T-helper 2 cell treated with Interferon-gamma antibody and Interleukin-4, amounts not matched to agents 5 μg/mL and 100 μg/mL, for 36 hours (primary cell): ENCODE results near the gene MALRD1.

Experiments
- DNase-seq: peaks from one replicate; pipeline ENCODE4 v3.0.0; 2021; ENCODE audit warnings: low spot score
- H3K27ac Mint-ChIP-seq: one replicate; pipeline ENCODE4 v1.8.0; 2021; ENCODE audit warnings: mild to moderate bottlenecking, mixed read lengths
- H3K27me3 Mint-ChIP-seq: one replicate; pipeline ENCODE4 v1.8.0; 2021; ENCODE audit warnings: low read depth, mixed read lengths
- H3K36me3 Mint-ChIP-seq: one replicate; pipeline ENCODE4 v1.8.0; 2021; ENCODE audit warnings: low read depth, mixed read lengths
- H3K4me1 Mint-ChIP-seq: one replicate; pipeline ENCODE4 v1.8.0; 2021; ENCODE audit warnings: low read depth, mixed read lengths
- H3K4me3 Mint-ChIP-seq: one replicate; pipeline ENCODE4 v1.8.0; 2022; ENCODE audit warnings: mild to moderate bottlenecking, moderate library complexity, mixed read lengths
- H3K9me3 Mint-ChIP-seq: one replicate; pipeline ENCODE4 v1.8.0; 2021; ENCODE audit warnings: mixed read lengths

MALRD1 gene

DNA sequence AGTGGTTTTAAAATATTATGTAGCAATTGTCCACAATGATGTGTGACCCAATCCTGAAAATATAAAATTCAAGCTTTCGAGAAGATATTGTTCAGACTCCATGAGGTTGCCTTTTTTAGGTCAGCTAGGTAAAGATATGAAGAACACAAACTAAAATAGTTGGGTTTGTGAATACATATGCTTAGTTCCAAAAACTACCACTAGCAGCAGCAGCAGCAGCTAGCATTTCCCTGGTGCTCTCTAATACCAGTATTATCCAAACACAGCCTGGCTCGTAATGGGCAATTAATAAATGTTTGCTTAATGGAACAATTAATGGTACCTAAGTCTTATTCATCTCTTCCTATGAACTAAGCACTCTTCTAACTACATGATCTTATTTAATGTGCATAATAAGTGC lies 362.5 kb downstream of the MALRD1 start:
- no peak for DNase-seq
- Mint-ChIP-seq H3K36me3 (no peaks in the 10 kb centered on the region), H3K27me3 (no peaks in the 10 kb centered on the region), H3K4me3 (no peak overlapping the region), H3K27ac (no peak overlapping the region), H3K9me3 (peaks cover 19% of the 10 kb centered on the region), H3K4me1 (no peaks in the 10 kb centered on the region)

DNA sequence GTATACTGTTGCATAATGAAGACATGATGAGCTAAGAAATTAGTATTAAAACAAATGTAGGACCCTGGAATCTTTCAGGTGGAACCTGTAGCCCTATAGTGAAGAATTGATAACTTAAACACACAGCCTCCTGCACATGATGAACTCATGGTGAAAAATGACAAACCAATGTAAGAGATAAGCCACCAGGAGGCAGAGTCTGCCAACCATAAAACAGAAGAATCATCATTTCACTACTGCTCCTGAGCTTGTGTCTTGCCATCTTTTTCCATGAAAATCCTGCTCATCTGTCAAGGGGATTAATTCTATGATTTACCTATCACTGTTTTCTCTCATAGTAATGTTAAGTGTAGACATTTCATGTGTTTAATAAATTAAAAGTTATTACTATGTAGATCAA lies 363.9 kb downstream of the MALRD1 start:
- peaks cover 12% of the 10 kb centered on the region for H3K9me3 Mint-ChIP-seq
- no peaks in the 10 kb centered on the region for H3K36me3 Mint-ChIP-seq
- H3K4me1 Mint-ChIP-seq = no peaks in the 10 kb centered on the region
- H3K27me3 Mint-ChIP-seq = no peaks in the 10 kb centered on the region
- no peak overlapping the region for H3K4me3 Mint-ChIP-seq
- H3K27ac Mint-ChIP-seq = no peak overlapping the region
- DNase-seq = no peak

DNA sequence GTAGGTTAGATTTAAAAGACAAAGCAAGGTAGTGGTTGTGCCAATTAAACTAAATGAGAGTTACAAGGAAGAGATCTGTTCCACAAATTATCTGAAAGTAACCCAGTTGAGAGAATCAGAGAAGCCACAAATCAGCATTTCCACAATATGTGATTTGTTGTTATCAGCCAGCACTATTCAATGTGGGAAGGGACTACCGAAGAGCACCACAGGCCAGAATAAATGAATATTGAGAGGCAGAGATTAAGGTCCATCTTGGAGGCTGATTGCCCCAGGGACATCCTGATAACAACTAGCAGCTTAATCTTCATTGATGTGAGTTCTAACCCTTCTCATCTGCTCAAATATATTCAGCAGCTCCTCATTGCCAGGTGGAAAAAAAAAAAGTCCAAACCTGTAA lies 367.6 kb downstream of the MALRD1 start:
- Mint-ChIP-seq H3K27me3 (no peaks in the 10 kb centered on the region), H3K4me3 (no peak overlapping the region), H3K4me1 (no peaks in the 10 kb centered on the region), H3K36me3 (no peaks in the 10 kb centered on the region), H3K27ac (no peak overlapping the region), H3K9me3 (peaks cover 8% of the 10 kb centered on the region)
- no peak for DNase-seq

DNA sequence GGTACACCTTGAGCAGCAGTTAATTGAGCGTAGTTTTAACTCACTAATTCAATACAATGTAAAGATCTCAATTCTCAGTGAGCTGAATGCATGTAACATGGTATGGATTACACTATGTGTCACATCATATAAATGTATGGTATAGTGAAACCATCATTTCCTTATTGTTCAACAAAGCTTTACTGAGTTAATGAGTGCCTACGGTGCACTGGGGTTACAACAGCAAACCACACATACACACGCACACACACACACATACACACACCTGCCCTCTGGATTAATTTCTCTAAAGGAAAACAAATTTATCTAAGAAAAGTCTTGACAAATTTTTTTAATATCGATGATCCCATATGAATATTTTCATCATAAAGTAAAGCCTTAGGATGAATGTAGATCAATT lies 369.1 kb downstream of the MALRD1 start:
- DNase-seq = no peak
- no peak overlapping the region for H3K27ac Mint-ChIP-seq
- no peaks in the 10 kb centered on the region for H3K4me1 Mint-ChIP-seq
- H3K36me3 Mint-ChIP-seq = no peaks in the 10 kb centered on the region
- peaks cover 5% of the 10 kb centered on the region for H3K9me3 Mint-ChIP-seq
- H3K27me3 Mint-ChIP-seq = no peaks in the 10 kb centered on the region
- no peak overlapping the region for H3K4me3 Mint-ChIP-seq

DNA sequence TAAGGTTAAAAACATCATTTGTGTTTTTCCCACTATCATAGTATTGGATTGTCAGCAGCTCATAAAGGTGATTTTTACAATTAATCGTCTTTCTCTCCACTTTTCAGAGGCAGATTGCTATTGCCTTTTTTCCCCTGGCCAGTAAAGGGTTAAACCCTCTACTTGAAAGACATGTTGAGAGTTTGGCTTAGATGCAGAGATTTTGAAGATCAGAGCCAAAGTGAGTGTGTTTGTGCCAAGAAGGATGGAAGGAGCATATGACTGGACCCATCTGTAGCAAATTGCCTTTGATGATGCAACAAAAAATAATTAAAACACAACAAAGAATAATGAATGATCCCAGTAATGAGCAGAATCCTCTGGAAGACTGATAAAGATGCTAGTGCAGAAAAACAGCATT lies 373.1 kb downstream of the MALRD1 start:
- Mint-ChIP-seq H3K4me3 (no peak overlapping the region), H3K27me3 (no peaks in the 10 kb centered on the region), H3K36me3 (no peaks in the 10 kb centered on the region), H3K4me1 (no peaks in the 10 kb centered on the region), H3K9me3 (peaks cover 5% of the 10 kb centered on the region), H3K27ac (no peak overlapping the region)
- no peak for DNase-seq

DNA sequence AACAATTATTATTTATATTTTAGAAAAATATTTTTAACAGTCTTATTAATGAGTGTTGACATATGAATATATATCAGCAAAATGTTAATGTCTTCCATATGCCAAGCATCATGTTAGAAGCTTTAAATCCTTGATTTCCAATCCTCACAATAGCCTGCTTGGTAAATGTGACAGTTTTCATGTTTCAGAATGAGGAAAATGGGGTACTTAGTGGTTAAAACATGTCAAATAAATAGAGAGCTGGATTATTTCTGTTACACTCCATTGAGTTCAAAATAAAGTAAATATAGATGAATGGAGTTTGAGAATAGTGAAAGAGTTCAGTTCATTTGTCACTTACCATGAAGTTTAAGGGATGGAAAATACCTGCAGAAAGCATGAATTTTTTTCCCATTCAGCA lies 377.4 kb downstream of the MALRD1 start:
- Mint-ChIP-seq H3K27ac (no peak overlapping the region), H3K27me3 (no peaks in the 10 kb centered on the region), H3K9me3 (peaks cover 12% of the 10 kb centered on the region), H3K4me1 (no peaks in the 10 kb centered on the region), H3K36me3 (no peaks in the 10 kb centered on the region), H3K4me3 (no peak overlapping the region)
- DNase-seq = no peak

DNA sequence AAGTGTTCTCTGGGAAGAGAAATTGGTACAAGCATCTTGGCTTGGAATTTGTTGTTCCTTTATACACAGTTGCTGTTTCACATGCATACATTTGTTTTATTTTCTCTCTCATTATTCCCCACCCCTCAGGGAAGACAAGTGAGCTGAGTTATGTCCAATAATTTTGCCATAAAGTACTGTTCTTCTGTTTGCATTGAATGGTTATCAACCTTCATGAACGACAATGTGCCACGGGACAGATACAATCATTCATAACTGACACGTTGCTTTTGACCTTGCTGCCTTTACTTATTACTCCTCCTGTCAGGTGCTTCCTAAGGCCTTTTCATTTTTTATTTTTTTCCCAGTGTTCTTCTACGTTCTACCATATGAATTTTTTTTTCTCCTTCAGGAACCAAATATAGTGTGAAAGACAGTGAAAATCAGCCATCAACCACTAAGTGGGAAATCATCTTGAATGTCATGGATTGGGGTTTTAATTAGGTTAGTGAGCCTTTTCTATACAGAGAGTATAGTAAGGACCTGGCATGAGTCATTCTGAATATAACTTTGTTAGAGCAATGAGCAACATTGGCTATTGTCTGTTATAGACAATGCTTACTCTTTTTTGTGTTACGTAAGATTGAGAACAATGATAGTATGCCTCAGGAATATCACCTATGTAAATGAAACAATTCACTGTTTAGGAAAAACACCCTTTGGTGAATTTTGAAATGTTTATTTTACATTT lies 383.2 kb downstream of the MALRD1 start:
- no peaks in the 10 kb centered on the region for H3K27me3 Mint-ChIP-seq
- peaks cover 18% of the 10 kb centered on the region for H3K9me3 Mint-ChIP-seq
- no peak for DNase-seq
- no peak overlapping the region for H3K4me3 Mint-ChIP-seq
- no peaks in the 10 kb centered on the region for H3K36me3 Mint-ChIP-seq
- no peak overlapping the region for H3K27ac Mint-ChIP-seq
- no peaks in the 10 kb centered on the region for H3K4me1 Mint-ChIP-seq

DNA sequence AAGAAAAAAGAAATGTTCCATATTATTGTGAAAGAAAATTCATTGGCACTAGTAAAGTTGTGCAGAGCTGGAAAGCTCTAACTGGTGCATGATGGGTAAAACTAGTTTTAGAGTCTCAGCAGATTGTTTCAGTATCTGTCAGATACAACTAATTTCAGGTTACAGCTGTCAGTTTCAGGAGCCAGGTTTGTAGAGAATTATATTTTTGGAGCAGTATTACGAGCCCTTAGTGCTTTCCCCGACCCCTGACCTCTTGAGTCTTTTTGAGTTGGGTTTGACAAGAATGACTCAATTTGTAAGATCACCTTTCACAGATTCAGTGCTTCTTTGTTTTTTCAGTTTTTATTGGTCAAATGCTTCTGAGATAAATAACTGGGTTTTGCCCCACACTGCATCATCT lies 401.3 kb downstream of the MALRD1 start:
- H3K27ac Mint-ChIP-seq = no peak overlapping the region
- no peaks in the 10 kb centered on the region for H3K4me1 Mint-ChIP-seq
- DNase-seq = no peak
- peaks cover 18% of the 10 kb centered on the region for H3K9me3 Mint-ChIP-seq
- H3K27me3 Mint-ChIP-seq = no peaks in the 10 kb centered on the region
- H3K36me3 Mint-ChIP-seq = no peaks in the 10 kb centered on the region
- H3K4me3 Mint-ChIP-seq = no peak overlapping the region

DNA sequence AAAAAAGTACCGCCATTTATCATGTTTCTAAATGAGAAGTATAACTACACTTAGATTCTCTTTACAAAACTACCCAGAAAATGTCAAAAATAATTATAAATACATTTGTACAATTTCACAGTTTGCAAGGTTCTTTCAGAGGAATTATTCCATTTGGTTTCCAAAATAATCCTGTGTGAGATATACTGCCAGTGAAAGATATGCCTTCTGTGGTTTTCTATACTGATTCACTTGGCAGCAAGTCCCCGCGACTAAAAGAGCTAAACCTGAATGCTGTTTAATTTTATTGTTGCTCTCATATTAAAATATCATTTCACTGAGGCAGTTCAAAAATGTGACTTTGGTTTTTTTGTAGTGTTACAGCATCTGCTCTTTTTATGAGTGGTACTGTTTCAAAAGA lies 402.8 kb downstream of the MALRD1 start:
- no peak overlapping the region for H3K4me3 Mint-ChIP-seq
- no peaks in the 10 kb centered on the region for H3K27me3 Mint-ChIP-seq
- H3K27ac Mint-ChIP-seq = no peak overlapping the region
- H3K4me1 Mint-ChIP-seq = no peaks in the 10 kb centered on the region
- no peak for DNase-seq
- peaks cover 16% of the 10 kb centered on the region for H3K9me3 Mint-ChIP-seq
- H3K36me3 Mint-ChIP-seq = no peaks in the 10 kb centered on the region

DNA sequence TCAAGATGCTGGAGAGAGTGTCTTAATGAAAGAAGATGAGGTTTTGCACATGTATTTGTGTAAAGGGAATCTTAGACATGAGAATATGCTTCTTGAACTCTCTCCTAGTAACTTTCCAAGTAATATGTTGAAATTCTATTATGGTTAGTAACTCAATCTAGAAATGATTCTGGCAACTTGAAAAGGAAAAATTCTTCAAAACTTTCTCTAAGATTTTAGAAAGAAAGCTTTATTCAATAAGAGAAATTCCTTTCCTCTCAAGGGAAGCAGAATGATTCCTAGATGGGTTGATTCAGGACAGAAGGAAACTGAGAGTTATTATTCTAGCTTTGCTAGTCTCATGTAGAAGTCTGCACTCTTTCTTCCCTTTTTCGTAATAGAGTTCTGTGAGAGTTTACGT lies 403.3 kb downstream of the MALRD1 start:
- Mint-ChIP-seq H3K9me3 (peaks cover 16% of the 10 kb centered on the region), H3K36me3 (no peaks in the 10 kb centered on the region), H3K27me3 (no peaks in the 10 kb centered on the region), H3K4me3 (no peak overlapping the region), H3K27ac (no peak overlapping the region), H3K4me1 (no peaks in the 10 kb centered on the region)
- DNase-seq = no peak

DNA sequence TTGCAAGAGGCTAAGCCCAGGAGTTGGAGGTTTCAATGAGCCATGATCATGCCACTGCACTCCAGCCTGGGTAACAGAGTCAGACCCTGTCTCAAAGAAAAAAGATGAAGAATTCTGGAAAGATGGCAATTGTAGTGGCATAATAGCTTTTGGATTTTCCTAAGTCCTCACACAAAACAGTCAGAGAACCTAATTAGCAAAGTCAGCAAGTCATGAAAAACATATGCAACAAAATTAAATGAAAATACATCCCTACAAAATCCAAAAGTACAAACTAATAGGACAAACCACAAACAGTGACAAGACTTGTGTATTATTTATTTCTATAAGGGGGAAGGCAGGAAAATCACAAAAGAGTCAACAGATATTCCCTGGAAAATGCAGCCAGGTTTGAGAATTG lies 405.4 kb downstream of the MALRD1 start:
- Mint-ChIP-seq H3K4me3 (no peak overlapping the region), H3K9me3 (peaks cover 11% of the 10 kb centered on the region), H3K36me3 (no peaks in the 10 kb centered on the region), H3K27ac (no peak overlapping the region), H3K4me1 (no peaks in the 10 kb centered on the region), H3K27me3 (no peaks in the 10 kb centered on the region)
- DNase-seq = no peak

DNA sequence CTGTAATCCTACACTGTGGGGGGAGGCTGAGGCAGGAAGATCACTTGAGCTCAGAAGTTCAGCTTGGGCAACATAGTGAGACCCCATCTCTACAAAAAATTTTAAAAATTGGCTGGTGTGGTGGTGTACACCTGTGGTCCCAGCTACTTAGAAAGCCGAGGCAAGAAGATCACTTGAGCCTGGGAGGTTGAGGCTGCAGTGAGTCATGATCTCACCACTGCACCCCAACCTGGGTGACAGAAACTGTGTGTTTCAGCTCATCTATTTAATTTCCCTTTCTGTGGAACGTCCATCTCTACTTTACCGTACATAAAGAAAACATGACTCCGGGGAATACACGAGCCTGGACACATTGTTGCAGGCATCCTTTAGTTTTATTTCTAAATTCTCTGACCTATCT lies 413.0 kb downstream of the MALRD1 start:
- Mint-ChIP-seq H3K4me3 (no peak overlapping the region), H3K27me3 (no peaks in the 10 kb centered on the region), H3K27ac (no peak overlapping the region), H3K4me1 (no peaks in the 10 kb centered on the region), H3K36me3 (no peaks in the 10 kb centered on the region), H3K9me3 (peaks cover 26% of the 10 kb centered on the region)
- DNase-seq = no peak

DNA sequence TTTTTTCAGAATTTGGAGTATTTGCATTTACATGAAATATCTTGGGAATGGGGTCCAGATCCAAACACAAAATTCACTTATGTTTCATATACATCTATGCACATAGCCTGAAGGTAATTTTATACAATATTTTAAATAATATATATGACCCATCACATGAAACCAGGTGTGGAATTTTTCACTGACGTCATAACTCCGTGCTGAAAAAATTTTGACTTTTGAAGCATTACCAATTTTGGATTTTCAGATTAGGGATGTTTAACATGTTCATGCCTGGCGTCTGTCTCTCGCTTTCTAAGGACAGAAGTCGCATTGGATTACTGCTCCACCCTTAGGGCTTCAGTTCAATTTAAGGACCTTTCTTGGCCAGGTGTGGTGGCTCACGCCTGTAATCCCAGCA lies 418.1 kb downstream of the MALRD1 start:
- Mint-ChIP-seq H3K9me3 (peaks cover 23% of the 10 kb centered on the region), H3K4me1 (no peaks in the 10 kb centered on the region), H3K4me3 (no peak overlapping the region), H3K27ac (no peak overlapping the region), H3K36me3 (no peaks in the 10 kb centered on the region), H3K27me3 (no peaks in the 10 kb centered on the region)
- no peak for DNase-seq

DNA sequence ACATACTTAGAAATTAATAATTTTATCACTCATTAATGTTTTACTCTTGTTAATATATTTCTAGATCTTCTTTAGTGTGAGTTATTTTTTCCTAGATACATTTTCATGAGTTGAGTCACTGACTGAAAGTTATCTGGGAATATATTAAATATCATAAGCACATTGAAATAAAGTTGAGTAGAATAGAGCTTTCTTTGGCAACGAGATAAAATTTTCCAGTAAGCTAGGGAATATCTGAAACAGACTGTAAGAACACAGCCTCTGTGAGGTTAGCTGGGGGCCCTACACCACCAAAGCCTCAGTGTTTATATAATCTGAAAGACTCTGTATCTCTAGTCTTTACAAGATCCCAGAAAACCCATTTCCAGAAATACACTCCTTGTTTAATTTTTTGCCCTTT lies 419.8 kb downstream of the MALRD1 start:
- DNase-seq = no peak
- H3K27me3 Mint-ChIP-seq = no peaks in the 10 kb centered on the region
- no peaks in the 10 kb centered on the region for H3K36me3 Mint-ChIP-seq
- peaks cover 21% of the 10 kb centered on the region for H3K9me3 Mint-ChIP-seq
- no peak overlapping the region for H3K27ac Mint-ChIP-seq
- no peak overlapping the region for H3K4me3 Mint-ChIP-seq
- no peaks in the 10 kb centered on the region for H3K4me1 Mint-ChIP-seq

DNA sequence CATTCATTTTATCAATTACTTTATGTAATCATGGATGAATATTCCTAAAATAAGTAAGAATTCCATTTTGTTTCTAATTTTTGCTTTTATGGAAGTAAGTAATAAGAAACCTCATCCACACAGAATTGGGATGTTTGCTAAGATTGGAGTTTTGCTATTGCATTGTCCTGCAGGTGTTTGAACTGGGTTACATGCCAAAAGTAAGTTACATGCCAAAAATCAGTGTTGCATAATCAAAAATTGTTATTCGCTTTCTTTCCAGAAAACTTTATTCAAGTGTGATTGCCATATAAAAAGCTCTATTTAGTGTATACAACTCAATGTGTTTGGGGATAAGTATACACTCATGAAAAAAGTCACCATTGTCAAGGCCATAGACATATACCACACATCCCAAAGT lies 420.9 kb downstream of the MALRD1 start:
- no peak for DNase-seq
- Mint-ChIP-seq H3K9me3 (peaks cover 19% of the 10 kb centered on the region), H3K27ac (no peak overlapping the region), H3K27me3 (no peaks in the 10 kb centered on the region), H3K4me1 (no peaks in the 10 kb centered on the region), H3K4me3 (no peak overlapping the region), H3K36me3 (no peaks in the 10 kb centered on the region)
